HepG2 (cell line): Measurements from ENCODE around the gene ZFP92. TPM values are rescaled to one million over a fixed set of nuclear protein-coding genes. Genes with fewer than 3 reads are reported as not detected.
A peak's percentile ranks its signal among the peaks of the same experiment; 100 is the strongest.

Experiments used
- AFF4 ChIP-seq: sonication (generic); formaldehyde crosslinking; IDR thresholded peaks from 2 replicates; pipeline ENCODE4 v1.4.0; 2020; ENCODE audit warnings: missing genetic modification reagents
- ATF7 ChIP-seq, 2 experiments: fragments of 450-650 bp in 1 of 2; sonication (generic) in 1 of 2; formaldehyde crosslinking in 1 of 2; IDR thresholded peaks; 2 replicates each; pipeline versions ENCODE4 v1.4.0 to v1.6.1; 2016 to 2020; ENCODE audit warnings: antibody characterized with exemption in 1 of 2, mild to moderate bottlenecking in 1 of 2, missing genetic modification reagents in 1 of 2
- E2F1 ChIP-seq: sonication (generic); formaldehyde crosslinking; IDR thresholded peaks from 2 replicates; pipeline ENCODE4 v1.5.0; 2020; ENCODE audit warnings: missing genetic modification reagents
- ERF ChIP-seq: IDR thresholded peaks from 2 replicates; pipeline ENCODE4 v1.6.1; 2018; ENCODE audit warnings: missing biosample characterization, missing genetic modification reagents
- KDM3A ChIP-seq: IDR thresholded peaks from 2 replicates; pipeline ENCODE4 v1.6.1; 2018; ENCODE audit warnings: low read depth, missing compliant biosample characterization
- ONECUT2 ChIP-seq: sonication (generic); formaldehyde crosslinking; IDR thresholded peaks from 2 replicates; pipeline ENCODE4 v1.4.0; 2020; ENCODE audit warnings: missing genetic modification reagents
- SMAD3 ChIP-seq: sonication (generic); formaldehyde crosslinking; IDR thresholded peaks from 2 replicates; pipeline ENCODE4 v1.4.0; 2020; ENCODE audit warnings: missing genetic modification reagents
- TGIF2 ChIP-seq: IDR thresholded peaks from 2 replicates; pipeline ENCODE4 v1.6.1; 2016; ENCODE audit warnings: control low read depth, missing compliant biosample characterization
- ZBTB33 ChIP-seq: sonication (generic); formaldehyde crosslinking; IDR thresholded peaks from 2 replicates; pipeline ENCODE4 v1.4.0; 2020; ENCODE audit warnings: missing genetic modification reagents
- ZBTB43 ChIP-seq: sonication (generic); formaldehyde crosslinking; conservative IDR thresholded peaks from 2 replicates; pipeline ENCODE4 v1.4.0; 2020; ENCODE audit warnings: missing genetic modification reagents
- ZBTB46 ChIP-seq: sonication (generic); formaldehyde crosslinking; IDR thresholded peaks from 2 replicates; pipeline ENCODE4 v1.4.0; 2020; ENCODE audit warnings: mild to moderate bottlenecking, missing genetic modification reagents, borderline replicate concordance
- ZC3H13 ChIP-seq: sonication (generic); formaldehyde crosslinking; IDR thresholded peaks from 2 replicates; pipeline ENCODE4 v1.8.1; 2023; ENCODE audit warnings: mild to moderate bottlenecking, missing genetic modification reagents, moderate library complexity
- ZFX ChIP-seq: sonication (generic); formaldehyde crosslinking; IDR thresholded peaks from 2 replicates; pipeline ENCODE4 v1.4.0; 2020; ENCODE audit warnings: mild to moderate bottlenecking, low read depth, missing genetic modification reagents, moderate library complexity
- ZNF207 ChIP-seq: fragments of 450-650 bp; IDR thresholded peaks from 2 replicates; pipeline ENCODE4 v1.6.1; 2016; ENCODE audit warnings: antibody characterized with exemption, borderline replicate concordance
- ZNF33B ChIP-seq: sonication (generic); formaldehyde crosslinking; IDR thresholded peaks from 2 replicates; pipeline ENCODE4 v1.5.1; 2020; ENCODE audit warnings: mild to moderate bottlenecking, missing genetic modification reagents
- ZNF34 ChIP-seq: sonication (generic); formaldehyde crosslinking; IDR thresholded peaks from 2 replicates; pipeline ENCODE4 v1.4.0; 2020; ENCODE audit warnings: mild to moderate bottlenecking, missing genetic modification reagents, borderline replicate concordance
- ZNF563 ChIP-seq: sonication (generic); formaldehyde crosslinking; IDR thresholded peaks from 2 replicates; pipeline ENCODE4 v1.8.0; 2022; ENCODE audit warnings: mild to moderate bottlenecking, moderate library complexity, missing genetic modification reagents
- polyA plus RNA-seq, 8 experiments: library from polyadenylated mRNA; depleted of rRNA in 3 of 8; stranded (reverse) in 7 of 8; unstranded in 1 of 8; fragments of >200 nt; fragmentation: Illumina TruSeq in 4 of 8; extraction: Trizol in 4 of 8; gene quantifications; 2 replicates each; pipeline versions ENCODE4 v1.2.1 to v1.2.3, GENCODE V29; 2011 to 2016; ENCODE audit warnings: low read depth in 4 of 8, missing spikeins in 1 of 8, mixed read lengths in 1 of 8; ENCODE audit not compliant: insufficient read depth in 1 of 8
- total RNA-seq, 5 experiments: library from RNA; depleted of rRNA; stranded (reverse); fragments of >200 nt; fragmentation: Illumina TruSeq; extraction: Trizol; gene quantifications; 2 replicates each; pipeline ENCODE4 v1.2.3, GENCODE V29; 2016; ENCODE audit warnings: low read depth in 1 of 5
- TF ChIP-seq, protein P1 (sequence below): sonication (generic); formaldehyde crosslinking; IDR thresholded peaks from 2 replicates; pipeline ENCODE4 v1.8.1; 2023; ENCODE audit warnings: mild to moderate bottlenecking, missing genetic modification reagents

ZFP92 gene
- total and polyA plus RNA-seq, 2 of the 13 experiments (the other 11 are each of a cell fraction or from before 2014, with no cell fraction given) = 0.02 TPM; not detected in 1

DNA sequence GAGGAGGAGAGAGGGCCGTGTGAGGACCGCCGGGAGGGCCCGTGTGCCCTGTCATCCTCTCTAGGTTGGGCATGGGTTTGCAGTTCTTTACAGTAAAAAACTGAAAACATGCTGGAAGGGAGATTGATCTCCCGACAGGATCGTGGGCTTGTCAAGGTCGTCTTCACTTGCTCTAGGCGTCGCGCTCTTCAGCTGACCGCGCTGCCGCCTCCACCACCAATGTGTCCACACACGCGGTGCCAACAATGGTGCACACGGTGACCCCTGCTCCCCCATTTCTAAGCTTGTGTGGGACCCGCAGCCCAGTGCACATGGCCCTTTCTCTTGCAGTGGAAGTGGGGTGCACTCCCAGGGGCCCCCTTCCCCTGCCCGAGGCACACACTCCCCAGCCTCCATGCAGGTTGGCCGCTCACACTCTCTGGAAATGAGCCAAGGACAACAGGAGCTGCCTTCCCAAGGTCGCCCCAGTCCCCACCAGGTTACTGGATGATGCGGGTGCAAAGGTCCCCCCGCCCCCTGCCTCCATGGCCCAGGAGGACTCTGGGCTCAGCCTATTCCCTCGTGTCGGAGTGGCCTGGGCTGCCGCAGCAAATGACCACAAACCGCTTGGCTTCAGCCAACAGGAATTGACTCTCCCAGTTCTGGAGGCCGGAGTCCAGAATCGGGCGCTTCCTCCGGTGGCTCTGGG is 1.7 kb upstream of the ZFP92 start (continued):
- TF ChIP-seq ZNF563 (CRISPR knock-in tag) (no peak), ONECUT2 (CRISPR knock-in tag) (no peak), ZBTB46 (CRISPR knock-in tag) (no peak), ZFX (CRISPR knock-in tag) (peak; percentile 64), ZNF33B (CRISPR knock-in tag) (no peak), AFF4 (CRISPR knock-in tag) (no peak), ZBTB33 (CRISPR knock-in tag) (peak; percentile 90), ATF7 (IDR thresholded peaks at IDR 0.05) (no peak), ATF7 (CRISPR knock-in tag; IDR thresholded peaks at IDR 0.05) (no peak), ERF (CRISPR knock-in tag) (peak; percentile 56; the same call in 1 of the 2 replicates), SMAD3 (no peak), ZNF34 (CRISPR knock-in tag) (no peak), ZC3H13 (CRISPR knock-in tag) (no peak), TGIF2 (CRISPR knock-in tag) (no peak), E2F1 (CRISPR knock-in tag) (no peak), ZBTB43 (no peak), ZNF207 (no peak), KDM3A (CRISPR knock-in tag) (no peak)
- TF ChIP-seq, protein P1, sequence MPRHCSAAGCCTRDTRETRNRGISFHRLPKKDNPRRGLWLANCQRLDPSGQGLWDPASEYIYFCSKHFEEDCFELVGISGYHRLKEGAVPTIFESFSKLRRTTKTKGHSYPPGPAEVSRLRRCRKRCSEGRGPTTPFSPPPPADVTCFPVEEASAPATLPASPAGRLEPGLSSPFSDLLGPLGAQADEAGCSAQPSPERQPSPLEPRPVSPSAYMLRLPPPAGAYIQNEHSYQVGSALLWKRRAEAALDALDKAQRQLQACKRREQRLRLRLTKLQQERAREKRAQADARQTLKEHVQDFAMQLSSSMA (CRISPR knock-in tag) = no peak
